Peyer's patch (tissue), 4 donors: ENCODE measurements around the gene SFTPA1. TPM values are rescaled to one million over a fixed set of nuclear protein-coding genes. Genes with fewer than 3 reads are reported as not detected.

Experiments
- total RNA-seq, 4 donors: library from RNA; depleted of rRNA; stranded (reverse); fragments of >200 nt; gene quantifications; one replicate each; pipeline ENCODE4 v1.1.0, GENCODE V29; 2016

SFTPA1 gene
- total RNA-seq, 4 donors from 2014 or later: not detected

Other genes with a start within 250 kb of the SFTPA1 start
- 10 to 100 TPM in 2 of 4 donors, 1 to 10 TPM in 2; 2.8 to 39.6 (median 9.3) TPM for gene ZCCHC24, start 165.3 kb upstream of the SFTPA1 start, total RNA-seq
- gene EIF5AL1, start 98.4 kb upstream of the SFTPA1 start, total RNA-seq: under 1 TPM in 1 of 4 donors, not detected in 3; 0.53 TPM
- not detected for gene SFTPA2, start 50.5 kb upstream of the SFTPA1 start, total RNA-seq
- gene NUTM2B, start 92.3 kb downstream of the SFTPA1 start, total RNA-seq: 1 to 10 TPM in 1 of 4 donors, under 1 TPM in 1, not detected in 2; 0.94 to 3.3 TPM
- 1 to 10 TPM in 1 of 4 donors, not detected in 3; 2.5 TPM for gene NUTM2E, start 215.8 kb downstream of the SFTPA1 start, total RNA-seq